Measurements from ENCODE around the gene HOOK1.
"Not testable (repeated sequence)": the region's sequence is repeated elsewhere in the genome, so short reads cannot be mapped to it uniquely, and the experiment has no call there.

HOOK1 gene

DNA sequence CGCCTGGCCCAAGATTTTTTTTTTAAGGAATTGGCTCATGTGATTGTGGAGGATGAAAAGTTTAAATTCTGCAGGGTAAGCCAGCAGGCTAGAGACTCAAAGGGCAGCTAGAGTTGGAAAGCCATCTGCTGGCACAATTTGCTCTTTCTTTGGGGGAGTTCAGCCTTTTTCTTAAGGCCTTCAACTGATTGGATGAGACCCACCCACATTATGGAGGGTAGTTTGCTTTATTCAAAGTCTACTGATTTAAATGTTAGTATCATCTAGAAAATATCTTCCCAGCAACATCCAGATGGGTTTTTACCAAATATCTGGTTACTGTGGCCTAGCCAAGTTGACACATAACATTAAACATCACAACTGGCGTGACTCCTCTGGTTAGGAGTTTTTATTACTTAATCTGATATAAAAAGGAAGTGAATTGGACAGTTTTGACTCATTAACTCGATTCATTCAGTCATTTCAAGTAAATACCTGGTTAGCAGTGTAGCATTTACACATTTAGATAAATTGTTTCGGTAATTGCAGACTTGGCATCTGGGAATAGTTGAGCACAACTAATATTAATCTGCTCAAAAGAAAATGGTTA is 12.4 kb downstream of the HOOK1 start:
- DNase-seq = no peak

- no peak for DNase-seq
Observed at GRCh38 chr1:59828160-59828559, 13.4 kb downstream of the HOOK1 start.

- DNase-seq = no peak
Observed at GRCh38 chr1:59831529-59831928, 16.8 kb downstream of the HOOK1 start.

- DNase-seq = no peak
Observed at GRCh38 chr1:59833022-59833421, 18.3 kb downstream of the HOOK1 start.

- no peak for DNase-seq
Observed at GRCh38 chr1:59833991-59834390, 19.2 kb downstream of the HOOK1 start.

DNA sequence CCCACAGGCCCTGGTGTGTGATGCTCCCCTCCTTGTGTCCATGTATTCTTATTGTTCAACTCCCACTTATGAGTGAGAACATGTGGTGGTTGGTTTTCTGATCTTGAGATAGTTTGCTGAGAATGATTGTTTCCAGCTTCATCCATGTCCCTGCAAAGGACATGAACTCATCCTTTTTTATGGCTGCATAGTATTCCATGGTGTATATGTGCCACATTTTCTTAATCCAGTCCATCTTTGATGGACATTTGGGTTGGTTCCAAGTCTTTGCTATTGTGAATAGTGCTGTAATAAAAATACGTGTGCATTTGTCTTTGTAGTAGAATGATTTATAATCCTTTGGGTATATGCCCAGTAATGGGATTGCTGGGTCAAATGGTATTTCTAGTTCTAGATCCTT is 23.1 kb downstream of the HOOK1 start:
- not testable (repeated sequence) for DNase-seq

- DNase-seq = no peak
Observed at GRCh38 chr1:59845091-59845490, 30.3 kb downstream of the HOOK1 start.

- no peak for DNase-seq
Observed at GRCh38 chr1:59846209-59846894, 31.6 kb downstream of the HOOK1 start.

- DNase-seq = no peak
Observed at GRCh38 chr1:59846895-59847282, 32.1 kb downstream of the HOOK1 start.

DNA sequence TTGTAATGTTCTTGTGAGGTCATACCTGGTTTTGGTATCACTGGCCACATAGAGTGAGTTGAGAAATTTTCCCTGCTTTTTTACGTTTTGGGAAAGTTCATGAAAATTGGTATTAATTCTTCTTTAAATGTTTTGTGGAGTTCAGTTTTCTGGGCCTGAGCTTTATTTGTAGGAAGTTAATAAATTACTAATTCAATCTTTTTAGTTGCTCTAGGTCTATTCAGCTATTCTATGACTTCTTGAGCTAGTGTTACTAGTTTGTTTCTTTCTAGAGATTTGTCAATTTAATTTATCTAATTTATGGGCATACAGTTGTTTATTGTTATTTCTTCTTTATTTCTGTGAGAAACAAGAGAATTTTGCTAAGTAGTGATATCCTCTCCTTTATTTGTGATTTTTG is 37.4 kb downstream of the HOOK1 start:
- no peak for DNase-seq

GRCh38 chr1:59855297-59855696 is 40.5 kb downstream of the HOOK1 start:
- DNase-seq = not testable (repeated sequence)

- peak; percentile 84 for DNase-seq
Observed at GRCh38 chr1:59856725-59857338, 42.1 kb downstream of the HOOK1 start.

DNA sequence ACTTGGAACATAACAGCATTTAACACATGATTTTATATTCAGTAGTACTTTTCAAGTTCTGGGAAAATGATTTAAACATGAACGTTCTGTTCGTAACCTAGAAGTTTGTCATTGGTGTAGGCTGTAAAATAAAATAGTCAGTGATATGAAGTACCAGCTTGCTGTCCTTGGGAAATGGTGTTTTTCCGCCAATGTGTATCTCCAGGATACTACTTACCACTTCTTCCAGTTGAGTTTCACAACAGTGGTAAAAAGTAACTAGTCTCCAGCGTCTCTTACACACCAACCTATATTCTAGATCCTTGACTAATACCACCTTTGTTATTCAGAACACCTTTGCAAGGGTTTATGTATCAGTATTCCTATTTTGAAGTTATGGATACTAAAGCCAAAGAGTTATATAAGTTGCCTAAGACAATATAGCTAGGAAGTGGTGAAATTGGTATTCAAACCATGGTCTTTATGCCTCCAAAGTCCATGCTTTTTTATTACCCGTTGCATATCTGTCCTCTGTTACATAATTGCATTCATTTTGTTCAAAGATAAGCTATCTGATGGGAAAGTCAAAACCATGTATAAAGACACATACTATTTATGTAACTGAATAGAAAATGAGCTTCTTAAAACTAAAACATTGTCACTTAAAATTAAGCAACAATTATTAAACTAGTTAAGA is 43.1 kb downstream of the HOOK1 start:
- no peak for DNase-seq

- DNase-seq = no peak
Observed at GRCh38 chr1:59866462-59866861, 51.7 kb downstream of the HOOK1 start.

DNA sequence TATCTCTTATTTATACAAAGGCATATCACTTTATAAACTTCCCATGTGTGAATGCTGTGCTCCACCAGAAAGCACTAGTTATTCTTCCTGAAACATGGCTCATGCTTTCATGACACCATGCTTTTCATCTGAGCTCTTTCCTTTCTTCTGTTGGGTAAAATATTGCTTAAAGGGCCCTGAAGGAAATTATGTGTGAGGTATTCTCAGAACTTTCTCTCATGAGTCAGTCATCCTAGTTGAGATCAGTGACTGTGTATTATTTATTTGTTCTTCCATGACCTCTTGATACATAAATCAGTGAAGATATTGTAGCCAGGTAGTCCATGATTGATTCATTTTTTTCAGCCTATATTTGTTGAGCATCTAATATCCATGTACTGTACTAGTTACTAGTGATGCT is 57.0 kb downstream of the HOOK1 start:
- no peak for DNase-seq

GRCh38 chr1:59877108-59877682 is 62.4 kb downstream of the HOOK1 start:
- no peak for DNase-seq

DNA sequence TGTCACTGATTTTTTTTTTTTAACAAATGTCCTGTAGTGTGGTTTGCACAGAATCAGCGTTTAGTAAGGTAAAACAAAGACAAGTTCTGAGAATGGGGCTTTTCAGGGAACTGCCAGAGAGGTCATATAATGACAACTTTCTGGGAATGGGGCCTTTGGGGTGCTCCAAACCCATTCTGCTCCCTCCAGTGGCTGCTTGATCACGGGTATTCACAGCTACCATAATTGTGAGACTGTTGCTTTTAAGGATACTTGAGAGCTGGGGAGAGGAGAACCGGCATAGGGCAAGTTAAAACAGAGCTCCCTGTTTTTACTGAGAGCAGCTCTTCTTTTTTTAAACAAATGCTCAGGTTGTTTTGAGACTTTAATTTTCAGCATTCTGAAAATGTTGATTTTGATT is 63.6 kb downstream of the HOOK1 start:
- no peak for DNase-seq

- peak; percentile 75 for DNase-seq
Observed at GRCh38 chr1:59879574-59879973, 64.8 kb downstream of the HOOK1 start.

DNA sequence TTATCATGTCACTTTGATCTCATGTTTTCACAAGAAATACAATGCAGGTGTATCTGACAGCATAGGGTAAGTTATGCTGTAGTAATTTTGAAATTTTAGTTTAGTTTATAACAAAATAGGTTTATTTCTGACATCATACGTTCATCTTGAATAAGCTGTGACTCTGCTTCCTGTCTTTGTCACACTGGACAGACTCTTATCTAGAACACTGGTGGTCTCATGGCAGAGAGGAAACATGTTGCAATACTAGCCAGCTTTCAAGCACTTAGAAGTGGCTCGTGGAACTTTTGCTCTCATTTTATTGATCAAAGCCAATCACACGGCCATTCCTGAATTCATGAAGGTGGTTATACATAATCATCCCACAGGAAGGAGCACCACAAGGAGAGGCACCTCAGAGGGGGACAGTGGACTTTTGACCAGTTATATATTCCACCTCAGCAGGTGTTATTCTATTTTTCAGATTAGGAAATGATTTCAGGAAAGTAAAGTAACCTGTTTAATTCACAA is 65.3 kb downstream of the HOOK1 start:
- no peak for DNase-seq

DNA sequence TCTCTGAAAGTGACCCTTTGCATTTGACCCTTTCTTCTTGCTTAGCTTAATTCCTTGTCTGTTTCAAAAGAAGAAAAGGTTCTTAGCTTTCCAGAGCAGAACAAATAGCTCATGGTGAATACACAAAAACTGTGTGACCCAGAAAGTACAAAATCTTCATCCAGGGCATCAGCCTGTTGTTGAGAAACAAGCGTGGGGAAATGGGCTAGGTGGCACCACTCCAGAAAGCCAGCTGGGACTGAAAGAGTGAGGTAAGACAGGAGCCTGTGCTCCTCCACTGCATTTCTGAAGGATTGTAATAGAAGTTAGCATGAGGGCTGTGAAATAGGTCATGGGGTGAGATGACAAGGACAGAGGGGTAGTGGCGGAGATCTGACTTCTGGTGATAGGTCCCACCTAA is 66.0 kb downstream of the HOOK1 start:
- no peak for DNase-seq

DNA sequence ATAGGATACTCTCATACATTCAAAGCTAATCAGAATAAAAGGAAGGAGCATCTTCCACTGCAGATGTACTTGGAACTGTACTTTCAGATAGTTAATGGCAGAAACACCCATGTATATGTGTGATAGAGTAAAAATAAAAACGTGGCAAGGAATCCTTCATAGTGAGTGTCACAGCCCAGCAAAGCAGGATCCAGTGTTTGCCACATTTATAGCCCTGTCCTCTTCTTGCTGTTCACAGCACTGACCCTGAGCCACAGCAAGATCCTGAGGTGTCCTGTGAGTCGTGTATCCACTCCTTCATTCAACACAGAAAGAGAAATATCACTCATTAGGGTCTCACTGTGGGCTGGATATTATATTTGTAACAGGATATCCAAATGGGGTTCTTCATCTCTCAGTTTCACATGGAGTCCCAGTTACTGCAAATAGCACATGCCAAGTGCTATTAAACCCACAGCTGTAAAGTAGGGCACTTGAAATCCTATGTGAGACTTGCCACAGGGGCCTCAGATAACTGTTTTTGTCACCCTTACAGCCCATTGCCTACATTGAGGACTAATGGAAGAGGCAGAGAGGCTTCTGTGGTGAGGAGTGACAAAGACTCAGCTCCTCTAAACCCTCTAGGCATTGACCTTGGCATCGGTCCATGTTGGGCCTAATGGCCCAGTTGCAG is 70.5 kb downstream of the HOOK1 start:
- peak; percentile 18 for DNase-seq
